ENCODE measurements around the gene C9orf50. TPM values are rescaled to one million over a fixed set of nuclear protein-coding genes. Genes with fewer than 3 reads are reported as not detected.

The C9orf50 gene
- total and polyA plus RNA-seq, 2 experiments from 2014 or later: not detected

- Histone ChIP-seq H3K4me3 (peak overlapping the region; percentile 69), H3K79me2 (replicated peaks; ENCODE audit: insufficient read depth) (no peaks in the 10 kb centered on the region), H3K9me2 (ENCODE audit: insufficient read depth) (no peaks in the 10 kb centered on the region), H3K4me2 (peak overlapping the region; percentile 92), H3K27me3 (ENCODE audit: insufficient read depth) (peaks cover 21% of the 10 kb centered on the region), H3F3A (replicated peaks; ENCODE audit: low read depth) (no peaks in the 10 kb centered on the region), H3K27ac (ENCODE audit: low read depth) (no peak overlapping the region), H4K20me1 (replicated peaks; ENCODE audit: insufficient read depth) (no peaks in the 10 kb centered on the region), H2AFZ (peak overlapping the region; percentile 18; the same call in 1 of the 2 replicates), H3K36me3 (ENCODE audit: insufficient read depth) (no peaks in the 10 kb centered on the region), H3K4me1 (ENCODE audit: insufficient read depth) (peaks cover 15% of the 10 kb centered on the region)
- TF ChIP-seq CTCF (conservative IDR thresholded peaks at IDR 0.05; ENCODE audit: low read depth in 2 of 2) (peak in 1 of 2 experiments; percentile 24; a peak in 1 of 4 replicates), ETS1 (IDR thresholded peaks at IDR 0.05) (no peak)
- Mint-ChIP-seq H3K27me3 (ENCODE audit: insufficient read depth, low read depth, poor library complexity) (peaks cover 41% of the 10 kb centered on the region), H3K27ac (no peak overlapping the region), H3K4me3 (peak overlapping the region; percentile 78), H3K4me1 (peaks cover 24% of the 10 kb centered on the region), H3K36me3 (ENCODE audit: low read depth) (no peaks in the 10 kb centered on the region), H3K9me3 (peaks cover 3% of the 10 kb centered on the region; the same call in 1 of the 3 replicates)
- DNase-seq (ENCODE audit: low spot score): peak; percentile 66
- peak; percentile 64 for ATAC-seq
These were observed 52.9 kb downstream of the C9orf50 start for GRCh38 chr9:129567842-129568559.

- H3K4me1 ChIP-seq (ENCODE audit: insufficient read depth): peaks cover 18% of the 10 kb centered on the region
- H3K4me3 ChIP-seq: no peak overlapping the region
- peaks cover 41% of the 10 kb centered on the region for H3K27me3 Mint-ChIP-seq (ENCODE audit: insufficient read depth, low read depth, poor library complexity)
- H4K20me1 ChIP-seq (replicated peaks; ENCODE audit: insufficient read depth): no peaks in the 10 kb centered on the region
- H3K36me3 Mint-ChIP-seq (ENCODE audit: low read depth): no peaks in the 10 kb centered on the region
- no peaks in the 10 kb centered on the region; the same call in 2 of the 3 replicates for H3K9me3 Mint-ChIP-seq
- H3K4me2 ChIP-seq: peak overlapping the region; percentile 92; the same call in 1 of the 2 replicates
- no peak for TF ChIP-seq EZH2phosphoT487 (IDR thresholded peaks at IDR 0.05; ENCODE audit: unreplicated experiment)
- no peak for TF ChIP-seq EZH2 (IDR thresholded peaks at IDR 0.05; ENCODE audit: low read depth, unreplicated experiment)
- no peak for TF ChIP-seq REST (IDR thresholded peaks at IDR 0.05; ENCODE audit: unreplicated experiment)
- TF ChIP-seq NANOG (IDR thresholded peaks at IDR 0.05; ENCODE audit: borderline replicate concordance): no peak
- no peak for TF ChIP-seq ZNF114 (CRISPR knock-in tag; IDR thresholded peaks at IDR 0.05)
- TF ChIP-seq POLR2AphosphoS5 (IDR thresholded peaks at IDR 0.05; ENCODE audit: low read depth): no peak
- no peak for TF ChIP-seq CTCF (conservative IDR thresholded peaks at IDR 0.05; ENCODE audit: low read depth in 2 of 2)
- H3K27ac ChIP-seq (ENCODE audit: low read depth): no peak overlapping the region
- no peak for DNase-seq (ENCODE audit: low spot score)
- H3K9me2 ChIP-seq (ENCODE audit: insufficient read depth): no peaks in the 10 kb centered on the region
- H3K4me3 Mint-ChIP-seq: peak overlapping the region; percentile 78; the same call in 2 of the 3 replicates
- ATAC-seq: no peak
- H3K27ac Mint-ChIP-seq: no peak overlapping the region
- no peaks in the 10 kb centered on the region for H3K36me3 ChIP-seq (ENCODE audit: insufficient read depth)
- H3K4me1 Mint-ChIP-seq: peaks cover 30% of the 10 kb centered on the region
- no peaks in the 10 kb centered on the region for H3K79me2 ChIP-seq (replicated peaks; ENCODE audit: insufficient read depth)
- 0 out of 2 replicates have a peak, but pooled peaks cover 2% of the 10 kb centered on the region for H3F3A ChIP-seq (replicated peaks; ENCODE audit: low read depth)
- H3K27me3 ChIP-seq (ENCODE audit: insufficient read depth): peaks cover 21% of the 10 kb centered on the region
- no peak overlapping the region for H2AFZ ChIP-seq
These were observed 53.6 kb downstream of the C9orf50 start for GRCh38 chr9:129567329-129567728.

Measured in GM23338 (cell line).